HAP-1 (cell line): Measurements from ENCODE around the gene BECN2.
"Not testable (repeated sequence)": the region's sequence is repeated elsewhere in the genome, so short reads cannot be mapped to it uniquely, and the experiment has no call there.

Experiments used
- DNase-seq, 2 experiments: peaks; one replicate each; pipeline ENCODE4 v3.0.0-alpha.2; 2016 to 2020; ENCODE audit warnings: low spot score in 2 of 2
- H3K27me3 ChIP-seq: fragments of 250-450 bp; sonication (Bioruptor Pico); 2 replicates; pipeline ENCODE4 v1.5.1; 2020; ENCODE audit warnings: low read depth, mild to moderate bottlenecking, moderate library complexity
- H3K36me3 ChIP-seq: fragments of 250-450 bp; sonication (Bioruptor Pico); replicated peaks from 2 replicates; pipeline ENCODE4 v1.5.1; 2020; ENCODE audit warnings: mild to moderate bottlenecking
- H3K4me1 ChIP-seq: fragments of 250-450 bp; sonication (Bioruptor Pico); 2 replicates; pipeline ENCODE4 v1.5.1; 2020; ENCODE audit warnings: mild to moderate bottlenecking
- H3K4me3 ChIP-seq: fragments of 250-450 bp; sonication (Bioruptor Pico); 2 replicates; pipeline ENCODE4 v1.5.1; 2020; ENCODE audit warnings: mild to moderate bottlenecking, moderate library complexity
- H3K9me3 ChIP-seq: fragments of 250-450 bp; sonication (Bioruptor Pico); 2 replicates; pipeline ENCODE4 v1.5.1; 2020; ENCODE audit warnings: mild to moderate bottlenecking, moderate library complexity
- in situ Hi-C: fragments of 300-500 bp; cut with MboI; formaldehyde crosslinking; loops from 3 replicates; pipeline ENCODE4 v1.14.3; 2020; ENCODE audit warnings: low sequenced_read_pairs, inconsistent platforms, mixed read lengths

Gene BECN2

DNA sequence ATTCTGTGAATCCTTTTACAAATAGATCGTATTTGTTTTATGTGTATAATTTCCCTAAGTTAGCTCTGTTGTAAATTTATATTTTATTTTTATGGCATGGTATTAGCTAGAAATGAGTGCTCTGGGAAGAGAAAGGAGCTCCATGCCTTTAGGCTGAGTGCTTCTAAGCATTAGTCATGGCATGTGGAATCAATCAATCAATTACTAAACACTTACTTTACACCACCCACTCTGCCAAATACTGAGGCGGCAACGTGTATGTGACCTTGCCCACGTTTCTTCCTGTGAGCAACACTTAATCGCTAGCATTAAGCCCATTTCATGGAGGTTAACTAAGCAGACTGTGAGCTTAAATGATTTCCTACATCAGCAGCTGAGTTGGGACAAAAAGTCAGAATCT lies 7.2 kb upstream of the BECN2 start:
- H3K4me3 ChIP-seq, result no peak overlapping the region
- DNase-seq, result no peak
- no peaks in the 10 kb centered on the region for H3K9me3 ChIP-seq
- in situ Hi-C loops, result no loop called here
- H3K4me1 ChIP-seq, result no peaks in the 10 kb centered on the region
- no peaks in the 10 kb centered on the region for H3K27me3 ChIP-seq
- no peaks in the 10 kb centered on the region for H3K36me3 ChIP-seq

DNA sequence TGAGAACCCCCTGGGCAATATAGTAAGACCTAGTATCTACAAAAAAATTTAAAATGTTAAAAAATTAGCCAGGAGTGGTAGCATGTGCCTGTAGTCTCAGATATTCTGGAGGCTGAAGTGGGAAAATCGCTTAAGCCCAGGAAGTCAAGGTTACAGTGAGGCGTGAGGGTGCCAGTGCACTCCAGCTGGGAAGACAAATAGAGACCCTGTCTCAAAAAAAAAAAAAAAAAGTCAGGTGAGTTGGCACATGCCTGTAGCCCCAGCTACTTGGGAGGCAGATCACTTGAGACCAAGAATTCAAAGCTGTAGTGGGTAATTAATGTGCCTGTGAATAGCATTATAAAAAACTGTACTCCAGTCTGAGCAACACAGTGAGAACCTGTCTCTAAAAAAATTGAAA lies 4.6 kb downstream of the BECN2 start:
- Histone ChIP-seq H3K27me3 (no peaks in the 10 kb centered on the region), H3K4me1 (no peaks in the 10 kb centered on the region), H3K36me3 (no peaks in the 10 kb centered on the region), H3K9me3 (no peaks in the 10 kb centered on the region), H3K4me3 (no peak overlapping the region)
- no peak for DNase-seq
- in situ Hi-C loops, result no loop called here

DNA sequence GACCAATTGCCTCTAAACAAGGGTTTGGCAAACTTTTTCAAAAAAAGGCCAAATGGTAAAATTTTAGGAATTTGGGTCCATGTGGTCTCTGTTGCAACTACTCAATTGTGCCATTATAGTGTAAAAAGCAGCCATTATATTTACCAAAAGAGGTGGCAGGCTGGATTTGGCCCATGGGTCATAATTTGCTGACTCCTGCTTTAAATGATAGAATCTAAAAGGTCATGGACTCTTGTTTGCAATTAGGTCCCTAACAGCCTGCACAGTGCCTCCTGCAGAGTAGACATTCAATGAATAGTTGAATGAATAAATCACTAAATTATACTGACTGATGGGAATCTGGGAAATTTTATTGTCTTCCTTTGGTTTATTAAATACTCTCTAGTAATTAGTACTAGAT lies 6.2 kb downstream of the BECN2 start:
- Histone ChIP-seq H3K4me3 (no peak overlapping the region), H3K4me1 (no peaks in the 10 kb centered on the region), H3K27me3 (no peaks in the 10 kb centered on the region), H3K36me3 (no peaks in the 10 kb centered on the region), H3K9me3 (no peaks in the 10 kb centered on the region)
- in situ Hi-C loops, result no loop called here
- no peak for DNase-seq

DNA sequence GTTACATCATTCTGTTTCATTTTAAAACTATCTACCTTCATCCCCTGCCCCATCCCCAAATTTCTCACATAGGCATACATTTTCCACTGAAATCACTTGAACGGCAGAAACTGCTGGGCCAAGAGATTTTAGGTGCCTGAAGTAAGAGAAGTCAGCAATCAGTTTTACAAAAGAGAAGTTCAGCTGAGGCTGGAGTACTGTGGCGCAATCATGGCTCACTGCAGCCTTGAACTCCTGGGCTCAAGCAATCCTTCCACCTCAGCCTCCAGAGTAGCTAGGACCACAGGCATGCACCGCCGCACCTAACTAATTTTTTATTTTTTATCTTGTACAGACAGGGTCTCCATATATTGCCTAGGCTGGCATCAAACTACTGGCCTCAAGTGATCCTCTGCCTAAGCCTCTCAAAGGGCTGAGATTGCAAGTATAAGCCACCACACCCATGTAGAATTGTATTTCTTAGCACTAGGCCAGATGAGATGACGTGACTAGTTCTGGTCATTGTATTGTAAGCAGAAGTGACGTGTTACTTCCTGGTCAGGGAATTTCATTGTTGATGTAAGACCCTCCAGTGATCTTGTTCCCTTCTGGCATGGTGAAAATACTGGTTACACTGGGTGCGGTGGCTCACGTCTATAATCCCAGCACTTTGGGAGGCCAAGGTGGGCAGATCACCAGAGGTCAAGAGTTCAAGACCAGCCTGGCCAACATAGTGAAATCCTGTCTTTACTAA lies 7.1 kb downstream of the BECN2 start:
- Histone ChIP-seq H3K4me1 (no peaks in the 10 kb centered on the region), H3K4me3 (no peak overlapping the region), H3K36me3 (no peaks in the 10 kb centered on the region), H3K9me3 (no peaks in the 10 kb centered on the region), H3K27me3 (no peaks in the 10 kb centered on the region)
- DNase-seq, result no peak
- in situ Hi-C loops, result no loop called here

DNA sequence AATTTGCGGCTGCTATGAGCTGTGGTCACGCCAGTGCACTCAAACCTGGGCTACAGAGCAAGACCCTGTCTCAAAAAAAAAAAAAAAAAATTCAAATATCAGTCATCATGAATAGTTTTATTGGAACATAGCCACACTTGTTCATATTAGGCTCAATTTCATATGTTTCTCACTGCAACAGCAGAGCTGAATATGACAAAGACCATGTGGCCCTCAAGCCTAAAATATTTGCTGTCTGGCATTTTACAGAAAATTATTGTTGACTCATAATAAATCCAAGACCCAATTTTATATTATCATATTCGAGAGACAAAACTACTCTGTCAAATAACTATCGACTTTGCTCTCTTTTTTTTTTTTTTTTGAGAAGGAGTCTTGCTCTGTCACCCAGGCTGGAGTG lies 11.0 kb downstream of the BECN2 start:
- no peaks in the 10 kb centered on the region for H3K36me3 ChIP-seq
- H3K4me1 ChIP-seq, result no peaks in the 10 kb centered on the region
- no peaks in the 10 kb centered on the region for H3K27me3 ChIP-seq
- no peaks in the 10 kb centered on the region for H3K9me3 ChIP-seq
- no peak overlapping the region for H3K4me3 ChIP-seq
- DNase-seq, result no peak
- in situ Hi-C loops, result no loop called here

DNA sequence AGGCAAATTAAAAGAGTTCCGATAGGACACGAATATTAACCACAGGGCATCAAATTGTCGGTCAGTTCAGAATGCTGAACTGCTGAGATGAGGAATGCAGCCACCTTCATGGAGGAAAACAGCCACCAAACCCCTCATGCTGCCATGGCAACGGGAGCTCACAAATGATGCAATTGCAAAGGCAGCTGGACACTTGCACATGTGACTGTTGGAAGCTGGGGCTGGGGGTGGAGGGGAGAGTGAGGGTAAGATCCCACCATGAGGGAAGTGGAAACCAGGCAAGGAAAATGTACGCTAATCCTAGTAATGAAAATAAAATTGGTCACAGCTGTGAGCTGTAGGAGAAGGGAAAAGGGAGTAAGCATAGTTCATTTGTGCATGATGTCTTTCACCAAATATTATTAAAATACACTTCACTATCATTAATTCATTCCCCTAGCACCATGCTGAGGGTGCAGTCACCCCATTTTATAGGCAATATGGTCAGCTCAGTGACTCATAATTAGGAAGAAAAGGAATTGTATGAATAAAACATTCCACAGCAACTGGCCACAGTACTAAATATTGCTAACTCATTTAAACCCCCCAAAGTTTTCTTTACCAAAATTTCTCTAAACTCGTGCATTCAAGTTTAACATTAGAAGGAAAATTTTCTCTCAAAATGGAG lies 15.3 kb downstream of the BECN2 start:
- H3K9me3 ChIP-seq, result no peaks in the 10 kb centered on the region
- DNase-seq, result peak in 1 of 2 experiments; percentile 57
- no peak overlapping the region for H3K4me3 ChIP-seq
- H3K4me1 ChIP-seq, result no peaks in the 10 kb centered on the region
- H3K27me3 ChIP-seq, result no peaks in the 10 kb centered on the region
- H3K36me3 ChIP-seq, result no peaks in the 10 kb centered on the region
- in situ Hi-C loops, result no loop called here

DNA sequence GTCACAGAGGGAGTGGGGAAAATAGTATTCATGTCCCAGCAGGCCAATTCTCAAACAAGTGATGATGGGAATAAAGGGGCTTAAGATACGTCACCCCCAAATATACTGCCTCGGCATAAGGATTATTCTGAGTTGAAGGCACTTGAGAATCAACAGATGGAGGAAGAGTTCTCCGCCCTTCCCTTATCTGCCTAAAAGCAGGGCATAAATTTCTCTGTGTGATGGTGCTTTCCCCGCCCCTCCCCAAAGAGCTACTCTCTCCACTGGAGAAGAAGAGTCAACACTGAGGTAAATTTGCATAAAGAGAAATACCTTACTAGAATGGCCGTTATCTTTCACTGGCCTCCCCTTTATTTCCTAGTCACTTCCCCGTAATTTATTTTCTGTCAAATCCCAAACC lies 18.7 kb downstream of the BECN2 start:
- Histone ChIP-seq H3K4me3 (no peak overlapping the region), H3K4me1 (no peaks in the 10 kb centered on the region), H3K36me3 (no peaks in the 10 kb centered on the region), H3K9me3 (no peaks in the 10 kb centered on the region), H3K27me3 (no peaks in the 10 kb centered on the region)
- in situ Hi-C loops, result loop anchor here (25.0 kb wide), 1 partner anchor 439 kb away; the partner anchor contains the start of gene KMO
- no peak for DNase-seq

DNA sequence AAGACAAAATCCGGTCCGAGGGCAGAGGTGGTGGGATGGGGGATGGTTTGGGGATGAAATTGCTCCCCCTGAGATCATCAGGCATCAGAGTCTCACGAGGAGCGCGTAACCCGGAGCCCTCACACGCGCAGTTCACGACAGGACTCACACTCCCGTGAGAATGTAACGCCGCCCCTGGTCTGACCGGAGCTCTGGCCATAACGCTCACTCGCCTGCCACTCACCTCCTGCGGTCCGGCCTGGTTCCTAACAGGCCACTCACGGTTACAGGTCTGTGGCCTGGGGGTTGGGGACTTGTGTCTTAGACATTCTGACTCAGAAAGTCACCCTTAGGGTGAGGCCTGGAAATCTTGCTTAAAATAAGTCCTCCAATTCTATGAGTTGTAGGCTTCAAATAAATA lies 21.5 kb downstream of the BECN2 start:
- H3K36me3 ChIP-seq, result no peaks in the 10 kb centered on the region
- H3K27me3 ChIP-seq, result no peaks in the 10 kb centered on the region
- no peak for DNase-seq
- no peak overlapping the region for H3K4me3 ChIP-seq
- no peaks in the 10 kb centered on the region for H3K9me3 ChIP-seq
- no peaks in the 10 kb centered on the region for H3K4me1 ChIP-seq
- in situ Hi-C loops, result loop anchor here (25.0 kb wide), 1 partner anchor 442 kb away; the partner anchor contains the start of gene KMO

DNA sequence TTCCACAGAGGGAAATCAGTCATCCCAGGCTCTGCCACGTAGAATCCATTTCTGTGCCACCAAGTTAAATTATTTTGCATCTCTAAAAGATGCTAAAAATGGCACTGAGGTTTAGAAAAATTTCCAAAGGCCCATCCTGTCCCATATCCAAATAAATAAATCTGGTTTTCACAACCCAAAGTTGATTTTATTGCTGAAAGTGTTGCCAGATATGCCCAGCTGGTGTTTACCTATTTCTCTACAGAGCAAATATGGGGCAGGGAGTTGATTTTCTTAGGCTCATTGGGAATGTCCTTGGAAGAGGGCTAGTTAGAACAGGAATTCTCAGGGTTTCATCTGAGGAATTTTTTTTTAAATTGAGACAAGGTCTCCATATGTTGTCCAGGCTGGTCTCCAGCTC lies 22.4 kb downstream of the BECN2 start:
- in situ Hi-C loops, result loop anchor here (10.0 to 25.0 kb wide), 2 partner anchors 365 to 443 kb away; partner anchors contain the start of gene KMO
- no peak for DNase-seq

DNA sequence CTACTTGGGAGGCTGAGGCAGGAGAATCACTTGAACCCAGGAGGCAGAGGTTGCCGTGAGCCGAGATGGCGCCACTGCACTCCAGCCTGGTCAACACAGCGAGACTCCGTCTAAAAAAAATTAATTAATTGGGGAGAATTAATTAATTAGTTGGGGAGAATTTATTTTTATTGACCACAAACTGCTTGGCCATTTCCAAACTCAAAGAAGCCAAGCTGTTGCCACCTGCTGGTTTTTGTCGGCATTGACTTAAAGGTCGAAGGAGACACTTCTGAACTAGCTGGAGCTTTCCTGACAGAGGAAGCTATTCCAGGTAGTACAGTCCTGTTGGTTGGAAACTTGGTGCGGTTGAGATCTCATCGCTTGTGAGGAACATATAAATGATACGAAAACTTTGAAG lies 28.2 kb downstream of the BECN2 start:
- H3K36me3 ChIP-seq, result no peaks in the 10 kb centered on the region
- no peaks in the 10 kb centered on the region for H3K9me3 ChIP-seq
- H3K27me3 ChIP-seq, result no peaks in the 10 kb centered on the region
- no peak overlapping the region for H3K4me3 ChIP-seq
- DNase-seq, result peak; percentile 45 to 71
- H3K4me1 ChIP-seq, result peaks cover 5% of the 10 kb centered on the region
- in situ Hi-C loops, result loop anchor here (10.0 to 25.0 kb wide), 2 partner anchors 371 to 448 kb away; partner anchors contain the start of gene KMO

More for the DNA sequence above, 22.4 kb downstream of the BECN2 start:
- Histone ChIP-seq H3K36me3 (no peaks in the 10 kb centered on the region), H3K4me3 (no peak overlapping the region), H3K4me1 (no peaks in the 10 kb centered on the region), H3K9me3 (no peaks in the 10 kb centered on the region), H3K27me3 (no peaks in the 10 kb centered on the region)

DNA sequence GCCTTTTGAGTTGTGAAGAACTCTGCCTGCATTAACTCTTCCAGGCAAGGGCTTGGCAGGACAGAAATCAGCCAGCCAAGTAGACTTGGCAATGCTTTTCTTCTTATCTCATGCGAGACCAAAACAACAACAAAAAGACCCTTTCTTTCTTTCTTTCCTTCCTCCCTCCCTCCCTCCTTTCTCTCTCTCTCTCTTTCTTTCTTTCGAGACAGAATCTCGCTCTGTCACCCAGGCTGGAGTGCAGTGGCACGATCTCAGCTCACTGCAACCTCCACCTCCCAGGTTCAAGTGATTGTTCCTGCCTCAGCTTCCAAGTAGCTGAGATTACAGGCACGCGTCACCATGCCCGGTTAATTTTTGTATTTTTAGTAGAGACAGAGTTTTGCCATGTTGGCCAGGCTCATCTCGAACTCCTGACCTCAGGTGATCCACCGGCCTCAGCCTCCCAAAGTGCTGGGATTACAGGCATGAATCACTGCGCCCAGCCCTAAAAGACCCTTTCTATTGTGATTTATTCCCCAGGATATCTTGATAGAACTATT lies 30.9 kb downstream of the BECN2 start:
- H3K9me3 ChIP-seq, H3K4me1 ChIP-seq, H3K4me3 ChIP-seq, H3K27me3 ChIP-seq, H3K36me3 ChIP-seq: not testable (repeated sequence)
- peak in 1 of 2 experiments; percentile 20 for DNase-seq
- in situ Hi-C loops, result loop anchor here (10.0 to 25.0 kb wide), 2 partner anchors 374 to 451 kb away; partner anchors contain the start of gene KMO

DNA sequence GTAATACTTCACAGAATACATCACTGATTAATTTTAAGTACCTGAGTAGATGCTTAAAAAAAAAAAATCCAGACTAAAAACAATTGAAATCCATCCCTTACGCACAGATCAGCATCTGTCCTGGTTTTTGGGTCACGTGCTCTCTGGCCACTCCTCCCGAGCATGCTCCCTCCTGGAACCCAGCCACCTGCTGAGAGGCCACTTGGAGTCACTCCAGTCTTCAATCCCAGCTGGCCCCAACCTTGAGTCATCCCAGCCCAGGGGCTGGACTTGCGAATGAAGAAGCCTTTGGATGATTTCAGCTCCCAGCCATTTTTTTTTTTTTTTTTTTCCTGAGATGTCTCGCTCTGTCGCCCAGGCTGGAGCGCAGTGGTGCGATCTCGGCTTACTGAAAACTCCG lies 32.5 kb downstream of the BECN2 start:
- Histone ChIP-seq H3K9me3 (no peaks in the 10 kb centered on the region), H3K36me3 (no peaks in the 10 kb centered on the region), H3K4me1 (peaks cover 5% of the 10 kb centered on the region), H3K4me3 (no peak overlapping the region), H3K27me3 (no peaks in the 10 kb centered on the region)
- in situ Hi-C loops, result loop anchor here (25.0 kb wide), 1 partner anchor 453 kb away; the partner anchor contains the start of gene KMO
- peak in 1 of 2 experiments; percentile 57 for DNase-seq

DNA sequence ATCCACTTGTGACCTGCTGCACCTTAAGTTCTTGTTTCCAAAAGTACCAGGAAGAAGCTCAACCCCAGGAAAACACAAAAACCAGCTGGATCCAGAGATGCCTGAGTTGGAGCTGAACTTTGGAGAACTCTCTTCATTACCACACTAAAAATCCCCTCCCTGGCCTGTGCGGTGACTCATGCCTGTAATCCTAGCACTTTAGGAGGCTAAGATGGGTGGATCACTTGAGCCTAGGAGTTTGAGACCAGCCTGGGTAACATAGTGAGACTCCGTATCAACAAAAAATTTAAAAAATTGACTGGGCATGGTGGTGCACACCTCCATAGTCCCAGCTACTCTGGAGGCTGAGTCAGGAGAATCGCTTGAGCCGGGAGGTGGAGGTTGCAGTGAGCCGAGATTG lies 35.2 kb downstream of the BECN2 start:
- Histone ChIP-seq H3K36me3 (no peaks in the 10 kb centered on the region), H3K4me1 (peaks cover 5% of the 10 kb centered on the region), H3K4me3 (no peak overlapping the region), H3K9me3 (no peaks in the 10 kb centered on the region), H3K27me3 (no peaks in the 10 kb centered on the region)
- in situ Hi-C loops, result loop anchor here (25.0 kb wide), 1 partner anchor 455 kb away; the partner anchor contains the start of gene KMO
- DNase-seq, result no peak

DNA sequence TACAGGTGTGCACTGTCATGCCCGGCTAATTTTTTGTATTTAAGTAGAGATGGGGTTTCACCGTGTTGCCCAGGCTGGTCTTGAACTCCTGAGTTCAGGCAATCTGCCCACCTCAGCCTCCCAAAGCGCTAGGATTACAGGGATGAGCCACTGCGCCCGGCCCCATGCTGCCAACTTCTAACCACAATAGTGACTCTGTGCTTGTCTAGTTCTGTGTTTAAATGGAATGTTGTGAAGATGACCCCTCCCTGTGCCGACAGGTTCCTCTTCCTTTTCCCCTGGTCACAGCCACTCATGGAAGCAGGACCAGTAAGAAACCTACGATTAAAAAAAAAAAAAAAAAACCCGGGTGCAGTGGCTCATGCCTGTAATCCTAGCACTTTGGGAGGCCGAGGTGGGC lies 36.6 kb downstream of the BECN2 start:
- no peaks in the 10 kb centered on the region for H3K36me3 ChIP-seq
- no peak overlapping the region for H3K4me3 ChIP-seq
- H3K9me3 ChIP-seq, result no peaks in the 10 kb centered on the region
- H3K4me1 ChIP-seq, result peaks cover 4% of the 10 kb centered on the region; the same call in 1 of the 2 replicates
- in situ Hi-C loops, result loop anchor here (25.0 kb wide), 1 partner anchor 457 kb away; the partner anchor contains the start of gene KMO
- H3K27me3 ChIP-seq, result no peaks in the 10 kb centered on the region
- DNase-seq, result no peak
